ENCODE measurements around the gene KIAA1191. TPM values are rescaled to one million over a fixed set of nuclear protein-coding genes. Genes with fewer than 3 reads are reported as not detected.

Gene KIAA1191
- total and polyA plus RNA-seq, 9 of the 15 experiments (the other 6 are each of a cell fraction or from before 2014, with no cell fraction given): 31.0 to 80.2 (median 45.7) TPM

DNA sequence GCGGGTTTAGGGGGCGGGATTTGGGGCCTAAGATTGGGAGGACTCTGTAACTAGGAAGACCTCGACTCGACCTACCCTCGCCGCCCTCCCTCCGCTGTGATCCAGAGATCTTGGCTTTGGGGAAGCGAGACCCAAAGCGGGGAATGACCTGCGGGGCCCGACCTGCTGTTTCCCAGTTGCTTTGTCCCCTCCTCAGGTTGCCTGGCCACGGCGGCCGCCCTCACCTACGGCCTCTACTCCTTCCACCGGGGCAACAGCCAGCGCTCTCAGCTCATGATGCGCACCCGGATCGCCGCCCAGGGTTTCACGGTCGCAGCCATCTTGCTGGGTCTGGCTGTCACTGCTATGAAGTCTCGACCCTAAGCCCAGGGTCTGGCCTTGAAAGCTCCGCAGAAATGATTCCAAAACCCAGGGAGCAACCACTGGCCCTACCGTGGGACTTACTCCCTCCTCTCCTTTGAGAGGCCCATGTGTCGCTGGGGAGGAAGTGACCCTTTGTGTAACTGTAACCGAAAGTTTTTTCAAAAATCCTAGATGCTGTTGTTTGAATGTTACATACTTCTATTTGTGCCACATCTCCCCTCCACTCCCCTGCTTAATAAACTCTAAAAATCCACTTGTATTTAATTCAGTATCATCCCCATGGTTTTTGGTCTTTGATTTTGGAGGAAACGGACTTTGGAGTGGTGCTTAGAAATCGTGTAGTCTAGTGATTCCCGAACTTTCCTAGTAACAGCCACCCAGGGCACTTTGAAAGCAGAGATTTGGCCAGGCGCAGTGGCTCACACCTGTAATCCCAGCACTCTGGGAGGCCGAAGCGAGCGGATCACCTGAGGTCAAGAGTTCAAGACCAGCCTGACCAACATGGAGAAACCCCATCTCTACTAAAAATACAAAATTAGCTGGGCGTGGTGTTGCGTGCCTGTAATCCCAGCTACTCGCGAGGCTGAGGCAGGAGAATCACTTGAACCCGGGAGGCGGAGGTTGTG lies 27.9 kb upstream of the KIAA1191 start (continued):
- TF ChIP-seq ZBTB40 (IDR thresholded peaks at IDR 0.05) (no peak), ZBTB40 (CRISPR knock-in tag; IDR thresholded peaks at IDR 0.05) (no peak), SRSF9 (IDR thresholded peaks at IDR 0.05; ENCODE audit: borderline replicate concordance, low read depth, low read length) (no peak), MTA1 (IDR thresholded peaks at IDR 0.05; ENCODE audit: borderline replicate concordance) (no peak), MAFK (IDR thresholded peaks at IDR 0.05; ENCODE audit: low read length) (no peak), L3MBTL2 (IDR thresholded peaks at IDR 0.05) (peak; percentile 41), ZNF121 (CRISPR knock-in tag; conservative IDR thresholded peaks at IDR 0.05) (no peak), ATF6 (CRISPR knock-in tag; IDR thresholded peaks at IDR 0.05) (no peak), ELF2 (CRISPR knock-in tag; IDR thresholded peaks at IDR 0.05) (no peak), ZNF197 (CRISPR knock-in tag; IDR thresholded peaks at IDR 0.05; ENCODE audit: low read depth) (no peak; the same call in 1 of the 2 replicates), ZNF699 (CRISPR knock-in tag; IDR thresholded peaks at IDR 0.05; ENCODE audit: insufficient replicate concordance) (no peak), SIN3A (IDR thresholded peaks at IDR 0.05; ENCODE audit: borderline replicate concordance in 2 of 2, control insufficient read depth in 1 of 2, low read depth in 2 of 2, low read length in 2 of 2) (no peak; a peak in 1 of 4 replicates)
- TF ChIP-seq, protein P1, sequence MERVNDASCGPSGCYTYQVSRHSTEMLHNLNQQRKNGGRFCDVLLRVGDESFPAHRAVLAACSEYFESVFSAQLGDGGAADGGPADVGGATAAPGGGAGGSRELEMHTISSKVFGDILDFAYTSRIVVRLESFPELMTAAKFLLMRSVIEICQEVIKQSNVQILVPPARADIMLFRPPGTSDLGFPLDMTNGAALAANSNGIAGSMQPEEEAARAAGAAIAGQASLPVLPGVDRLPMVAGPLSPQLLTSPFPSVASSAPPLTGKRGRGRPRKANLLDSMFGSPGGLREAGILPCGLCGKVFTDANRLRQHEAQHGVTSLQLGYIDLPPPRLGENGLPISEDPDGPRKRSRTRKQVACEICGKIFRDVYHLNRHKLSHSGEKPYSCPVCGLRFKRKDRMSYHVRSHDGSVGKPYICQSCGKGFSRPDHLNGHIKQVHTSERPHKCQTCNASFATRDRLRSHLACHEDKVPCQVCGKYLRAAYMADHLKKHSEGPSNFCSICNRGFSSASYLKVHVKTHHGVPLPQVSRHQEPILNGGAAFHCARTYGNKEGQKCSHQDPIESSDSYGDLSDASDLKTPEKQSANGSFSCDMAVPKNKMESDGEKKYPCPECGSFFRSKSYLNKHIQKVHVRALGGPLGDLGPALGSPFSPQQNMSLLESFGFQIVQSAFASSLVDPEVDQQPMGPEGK (CRISPR knock-in tag; IDR thresholded peaks at IDR 0.05; ENCODE audit: borderline replicate concordance): no peak
